NCI-H1105 (cell line): Measurements from ENCODE around the gene PLEKHM2.

Experiments used
- DNase-seq: peaks from one replicate; lab custom pipeline; 2025; lab: John Stamatoyannopoulos, UW

Gene PLEKHM2

GRCh38 chr1:15758343-15758931 is 74.3 kb downstream of the PLEKHM2 start, which contains the start of gene FBLIM1:
Gene FBLIM1, plus strand, starts transcription at chr1:15758795. Its CDS starts 6,189 bp downstream, at chr1:15764984.
- peak; percentile 47 for DNase-seq

GRCh38 chr1:15758953-15759661 is 75.0 kb downstream of the PLEKHM2 start:
- DNase-seq = no peak

GRCh38 chr1:15760520-15761211 is 76.5 kb downstream of the PLEKHM2 start:
- DNase-seq = no peak

- no peak for DNase-seq
These were observed 77.4 kb downstream of the PLEKHM2 start for GRCh38 chr1:15761366-15762128.

- no peak for DNase-seq
These were observed 78.4 kb downstream of the PLEKHM2 start for GRCh38 chr1:15762546-15762945.

GRCh38 chr1:15764269-15764764 is 80.2 kb downstream of the PLEKHM2 start:
- DNase-seq = no peak

- no peak for DNase-seq
These were observed 80.8 kb downstream of the PLEKHM2 start for GRCh38 chr1:15764890-15765289.

GRCh38 chr1:15765495-15766194 is 81.5 kb downstream of the PLEKHM2 start:
- no peak for DNase-seq

GRCh38 chr1:15767941-15768340 is 83.8 kb downstream of the PLEKHM2 start:
- no peak for DNase-seq

GRCh38 chr1:15768388-15768787 is 84.3 kb downstream of the PLEKHM2 start:
- DNase-seq = no peak

- no peak for DNase-seq
These were observed 86.3 kb downstream of the PLEKHM2 start for GRCh38 chr1:15770313-15770962.

GRCh38 chr1:15771836-15772515 is 87.9 kb downstream of the PLEKHM2 start:
- DNase-seq = no peak

GRCh38 chr1:15775706-15776105 is 91.6 kb downstream of the PLEKHM2 start:
- DNase-seq = no peak

- DNase-seq = no peak
These were observed 94.0 kb downstream of the PLEKHM2 start for GRCh38 chr1:15777909-15778707.
